Lung (tissue), 12 donors: ENCODE results near the gene RELA. TPM values are rescaled to one million over a fixed set of nuclear protein-coding genes. Genes with fewer than 3 reads are reported as not detected.

Experiments
- ATAC-seq: fragments of 200-7000 bp; cut with Tn5 transposase; one replicate; pipeline ENCODE4 v1.9.1; 2020; ENCODE audit warnings: moderate number of reproducible peaks; ENCODE audit not compliant: insufficient read depth, low FRiP score
- DNase-seq, 3 donors: peaks; one replicate each; pipeline ENCODE4 v3.0.0-alpha.2; 2013 to 2017
- H3K27ac ChIP-seq, 2 donors: one replicate each; pipeline ENCODE4 v1.5.1; 2013; ENCODE audit warnings: mild to moderate bottlenecking in 2 of 2, moderate library complexity in 2 of 2, control low read depth in 1 of 2, inconsistent platforms in 1 of 2, low read depth in 1 of 2, low read length in 1 of 2
- H3K27me3 ChIP-seq, 3 donors: one replicate each; pipeline ENCODE4 v1.5.1; 2013; ENCODE audit warnings: low read length in 2 of 3; ENCODE audit not compliant: control insufficient read depth in 3 of 3, insufficient read depth in 3 of 3
- H3K36me3 ChIP-seq, 4 donors: one replicate each; pipeline ENCODE4 v1.5.1; 2013; ENCODE audit warnings: low read length in 4 of 4, mild to moderate bottlenecking in 1 of 4, moderate library complexity in 1 of 4; ENCODE audit not compliant: control insufficient read depth in 4 of 4, insufficient read depth in 4 of 4
- H3K4me1 ChIP-seq, 5 donors: one replicate each; pipeline ENCODE4 v1.5.1; 2013; ENCODE audit warnings: low read length in 5 of 5, mild to moderate bottlenecking in 2 of 5, moderate library complexity in 1 of 5; ENCODE audit not compliant: control insufficient read depth in 5 of 5, insufficient read depth in 5 of 5
- H3K4me3 ChIP-seq: one replicate; pipeline ENCODE4 v1.5.1; 2013; ENCODE audit warnings: mild to moderate bottlenecking, control low read depth, moderate library complexity
- H3K9ac ChIP-seq, 2 donors: one replicate each; pipeline ENCODE4 v1.5.1; 2013; ENCODE audit warnings: low read length in 2 of 2, control low read depth in 1 of 2; ENCODE audit not compliant: insufficient read depth in 1 of 2
- H3K9me3 ChIP-seq, 4 donors: one replicate each; pipeline ENCODE4 v1.5.1; 2013; ENCODE audit warnings: low read length in 3 of 4, mild to moderate bottlenecking in 1 of 4, moderate library complexity in 1 of 4; ENCODE audit not compliant: control insufficient read depth in 4 of 4, insufficient read depth in 3 of 4
- WGBS, 2 donors: extraction: QIAGEN DNeasy Blood & Tissue Kit; methylation state at CpG; one replicate each; pipeline ENCODE4 v1.1.7; 2013; 5-methylcytosine and 5-hydroxymethylcytosine counted together
- polyA plus RNA-seq, 2 donors: library from polyadenylated mRNA; stranded (reverse); fragments of 200-250 nt; gene quantifications; one replicate each; pipeline ENCODE4 v1.2.1, GENCODE V29; 2013
- total RNA-seq, 2 donors: library from RNA; depleted of rRNA in 1 of 2; stranded (reverse); fragments of >200 nt in 1 of 2; gene quantifications; one replicate each; pipeline ENCODE4 v1.2.1, GENCODE V29; 2014 to 2021
- TF ChIP-seq, protein P1 (sequence below): IDR thresholded peaks from 2 replicates; pipeline ENCODE4 v1.5.1; 2012; ENCODE audit warnings: mild to moderate bottlenecking; ENCODE audit errors: control extremely low read depth, extremely low read depth
- donor health status: control.
- donor health status: control.
- donor health status: Bipolar disorder and iron deficiency.
- donor health status: healthy.
- donor health status: DM: yes; HTN: yes; CAD: no.

RELA gene
- total and polyA plus RNA-seq, 4 donors: 34.8 to 72.6 (median 58.0) TPM

DNA sequence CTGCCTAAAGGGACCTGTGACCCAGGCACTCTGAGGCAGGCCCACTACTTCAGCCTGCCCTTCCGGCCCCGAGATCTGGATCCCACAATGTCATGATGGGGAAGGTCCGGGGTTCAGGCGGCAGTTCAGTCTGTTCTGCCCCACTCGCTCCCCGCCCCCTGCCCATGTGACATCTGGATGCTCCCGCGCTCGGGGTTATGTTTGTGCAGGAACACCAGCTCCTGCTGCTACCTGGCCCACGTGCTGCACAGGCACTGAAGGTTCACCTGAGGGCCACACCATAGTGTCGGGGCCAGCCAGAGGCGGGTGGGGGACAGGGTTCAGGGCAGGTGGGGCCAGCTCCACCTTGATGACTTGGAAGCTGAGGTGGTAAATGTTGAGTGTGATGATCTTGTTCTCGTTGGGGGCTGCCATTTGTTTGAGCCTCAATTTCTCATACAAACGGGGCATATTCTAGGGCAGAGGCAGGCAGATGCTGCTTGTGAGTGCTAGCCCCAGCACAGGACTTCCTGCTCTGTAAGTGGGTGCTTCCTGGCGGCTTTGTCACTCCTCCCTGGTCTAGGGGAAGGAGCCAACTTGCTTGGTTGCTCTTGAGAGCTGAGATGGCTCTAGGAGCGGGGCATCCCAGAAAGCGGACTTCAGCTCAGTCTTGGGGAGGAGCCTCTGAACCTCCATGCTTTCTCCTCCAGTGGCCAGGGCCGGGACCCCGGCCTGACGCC lies 29.2 kb downstream of the RELA start:
- Histone ChIP-seq H3K27ac (no peak overlapping the region), H3K36me3 (peaks cover 4 to 67% (median 25%) of the 10 kb centered on the region in 4 donors), H3K9ac (no peak overlapping the region), H3K4me1 (peaks cover 0 to 11% (median 0%) of the 10 kb centered on the region in 5 donors), H3K27me3 (no peaks in the 10 kb centered on the region), H3K9me3 (no peaks in the 10 kb centered on the region), H3K4me3 (no peak overlapping the region)
- 73 to 78% methylated on average over 20 of the region's 20 CpGs for WGBS, 2 donors
- DNase-seq: no peak
- TF ChIP-seq, protein P1, sequence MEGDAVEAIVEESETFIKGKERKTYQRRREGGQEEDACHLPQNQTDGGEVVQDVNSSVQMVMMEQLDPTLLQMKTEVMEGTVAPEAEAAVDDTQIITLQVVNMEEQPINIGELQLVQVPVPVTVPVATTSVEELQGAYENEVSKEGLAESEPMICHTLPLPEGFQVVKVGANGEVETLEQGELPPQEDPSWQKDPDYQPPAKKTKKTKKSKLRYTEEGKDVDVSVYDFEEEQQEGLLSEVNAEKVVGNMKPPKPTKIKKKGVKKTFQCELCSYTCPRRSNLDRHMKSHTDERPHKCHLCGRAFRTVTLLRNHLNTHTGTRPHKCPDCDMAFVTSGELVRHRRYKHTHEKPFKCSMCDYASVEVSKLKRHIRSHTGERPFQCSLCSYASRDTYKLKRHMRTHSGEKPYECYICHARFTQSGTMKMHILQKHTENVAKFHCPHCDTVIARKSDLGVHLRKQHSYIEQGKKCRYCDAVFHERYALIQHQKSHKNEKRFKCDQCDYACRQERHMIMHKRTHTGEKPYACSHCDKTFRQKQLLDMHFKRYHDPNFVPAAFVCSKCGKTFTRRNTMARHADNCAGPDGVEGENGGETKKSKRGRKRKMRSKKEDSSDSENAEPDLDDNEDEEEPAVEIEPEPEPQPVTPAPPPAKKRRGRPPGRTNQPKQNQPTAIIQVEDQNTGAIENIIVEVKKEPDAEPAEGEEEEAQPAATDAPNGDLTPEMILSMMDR: no peak
- no peak for ATAC-seq

DNA sequence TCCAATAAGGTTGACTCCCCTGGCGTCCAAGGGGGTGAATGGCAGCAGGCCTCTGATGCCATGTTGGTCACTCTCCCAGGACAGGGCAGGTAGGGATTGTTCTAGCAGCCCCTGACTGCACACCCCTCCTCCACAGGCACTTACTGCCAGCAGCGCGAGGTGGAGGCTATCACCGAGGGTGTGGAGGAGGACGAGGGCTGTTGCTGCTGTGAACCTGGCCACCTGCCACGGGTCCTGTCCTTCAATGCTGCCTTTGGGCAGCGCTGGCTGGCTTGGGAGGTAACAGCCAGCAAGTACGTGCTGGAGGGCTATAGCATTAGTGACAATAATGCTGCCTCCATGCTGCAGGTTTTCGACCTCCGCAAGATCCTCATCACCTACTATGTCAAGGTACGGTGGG lies 32.5 kb downstream of the RELA start:
- Histone ChIP-seq H3K9ac (no peak overlapping the region), H3K4me3 (no peak overlapping the region), H3K4me1 (peaks cover 0 to 2% (median 0%) of the 10 kb centered on the region in 5 donors), H3K27ac (no peak overlapping the region), H3K9me3 (no peaks in the 10 kb centered on the region), H3K27me3 (no peaks in the 10 kb centered on the region), H3K36me3 (peaks cover 10 to 79% (median 31%) of the 10 kb centered on the region in 4 donors)
- ATAC-seq (no peak), DNase-seq (no peak)
- 90 to 98% methylated on average over 11 of the region's 11 CpGs for WGBS, 2 donors
- TF ChIP-seq, protein P1: no peak

DNA sequence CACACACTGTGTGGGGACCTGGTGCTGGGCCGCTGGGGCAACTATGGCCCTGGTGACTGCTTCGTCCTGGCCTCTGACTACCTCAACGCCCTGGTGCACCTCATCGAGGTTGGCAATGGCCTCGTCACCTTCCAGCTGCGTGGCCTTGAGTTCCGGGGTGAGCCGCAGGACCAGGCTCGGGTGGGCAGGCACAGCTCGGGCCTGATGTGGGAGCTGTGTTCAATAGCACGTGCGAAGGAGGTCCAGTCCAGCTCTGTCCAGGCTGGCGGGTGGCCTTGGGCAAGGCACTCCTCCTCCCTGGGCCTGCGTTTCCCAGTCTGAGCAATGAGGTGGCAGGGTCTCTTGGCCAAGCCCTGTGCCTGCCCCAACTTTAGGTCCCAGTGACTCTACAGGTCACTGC lies 33.1 kb downstream of the RELA start:
- ATAC-seq: no peak
- Histone ChIP-seq H3K27ac (no peak overlapping the region), H3K4me1 (peaks cover 0 to 2% (median 0%) of the 10 kb centered on the region in 5 donors), H3K27me3 (no peaks in the 10 kb centered on the region), H3K9ac (no peak overlapping the region), H3K9me3 (no peaks in the 10 kb centered on the region), H3K36me3 (peaks cover 10 to 79% (median 28%) of the 10 kb centered on the region in 4 donors), H3K4me3 (no peak overlapping the region)
- no peak for DNase-seq
- TF ChIP-seq, protein P1: no peak
- 97% methylated on average over 13 to 14 of the region's 14 CpGs for WGBS, 2 donors
